NCI-H526 (cell line): ENCODE results near the gene ANTXR1.
A peak's percentile ranks its signal among the peaks of the same experiment; 100 is the strongest.

ENCODE experiments used
- DNase-seq, 2 experiments: peaks; one replicate each; lab custom pipeline; 2025; lab: John Stamatoyannopoulos, UW

ANTXR1 gene

DNA sequence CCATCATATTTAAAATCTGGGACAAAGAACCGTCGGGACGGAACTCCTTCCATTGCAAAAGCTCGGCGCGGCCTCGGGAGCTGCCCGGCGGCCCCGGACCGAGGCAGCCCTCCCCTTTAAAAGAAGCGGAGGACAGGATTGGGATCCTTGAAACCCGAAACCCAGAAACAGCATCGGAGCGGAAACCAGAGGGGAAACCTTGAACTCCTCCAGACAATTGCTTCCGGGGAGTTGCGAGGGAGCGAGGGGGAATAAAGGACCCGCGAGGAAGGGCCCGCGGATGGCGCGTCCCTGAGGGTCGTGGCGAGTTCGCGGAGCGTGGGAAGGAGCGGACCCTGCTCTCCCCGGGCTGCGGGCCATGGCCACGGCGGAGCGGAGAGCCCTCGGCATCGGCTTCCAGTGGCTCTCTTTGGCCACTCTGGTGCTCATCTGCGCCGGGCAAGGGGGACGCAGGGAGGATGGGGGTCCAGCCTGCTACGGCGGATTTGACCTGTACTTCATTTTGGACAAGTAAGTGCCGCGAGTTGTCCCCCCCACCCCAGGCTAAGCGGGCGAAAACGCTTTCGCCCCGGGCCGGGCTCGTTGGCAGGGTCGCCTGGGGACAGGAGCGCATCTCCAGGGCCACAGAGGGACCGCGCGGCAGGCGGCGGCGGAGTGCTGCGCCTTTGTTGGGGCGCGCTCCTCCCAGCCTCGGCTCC, at the start of gene ANTXR1:
Gene ANTXR1 (plus strand): TSS at position 38 of the 698 bp plus-strand sequence. CDS start 321 bp downstream, at position 359.
- DNase-seq, result peak; percentile 60 to 87

DNA sequence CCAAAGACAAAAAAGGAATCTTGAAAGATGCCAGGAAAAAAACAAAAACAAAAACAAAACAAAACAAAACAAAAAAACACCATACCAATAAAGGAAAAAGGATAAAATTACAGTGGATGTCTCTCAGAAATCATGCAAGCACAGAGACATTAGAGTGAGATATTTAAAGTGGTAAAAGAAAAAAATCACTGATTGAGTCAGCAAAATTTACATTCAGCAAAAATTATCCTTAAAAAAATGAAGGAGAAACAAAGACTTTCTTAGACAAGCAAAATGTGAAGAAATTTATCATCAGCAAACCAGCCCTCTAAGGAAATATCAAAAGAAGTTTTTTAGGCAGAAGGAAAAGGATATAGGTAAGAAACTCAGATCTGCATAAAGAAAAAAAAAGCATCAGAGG, 48.7 kb upstream of the ANTXR1 start:
- no peak for DNase-seq

DNA sequence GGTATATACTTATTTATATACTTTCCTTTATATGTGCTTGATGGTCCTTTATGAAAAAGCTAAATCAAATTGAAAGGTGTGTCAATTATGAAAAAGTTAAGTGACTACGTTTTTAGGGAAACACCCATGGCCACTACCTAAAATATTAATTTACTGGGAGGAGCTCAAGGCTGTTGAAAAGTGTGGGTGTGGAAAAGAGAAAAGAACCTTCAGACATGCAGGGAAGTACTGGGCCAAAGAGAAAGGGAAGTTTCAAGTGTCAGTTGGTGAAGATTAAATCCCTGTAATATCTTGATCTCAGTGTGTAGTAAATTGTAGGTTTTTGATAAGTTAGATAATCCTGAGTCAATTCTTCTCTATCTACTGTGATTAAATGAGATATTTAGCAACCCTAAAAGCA, 44.8 kb upstream of the ANTXR1 start:
- no peak for DNase-seq

DNA sequence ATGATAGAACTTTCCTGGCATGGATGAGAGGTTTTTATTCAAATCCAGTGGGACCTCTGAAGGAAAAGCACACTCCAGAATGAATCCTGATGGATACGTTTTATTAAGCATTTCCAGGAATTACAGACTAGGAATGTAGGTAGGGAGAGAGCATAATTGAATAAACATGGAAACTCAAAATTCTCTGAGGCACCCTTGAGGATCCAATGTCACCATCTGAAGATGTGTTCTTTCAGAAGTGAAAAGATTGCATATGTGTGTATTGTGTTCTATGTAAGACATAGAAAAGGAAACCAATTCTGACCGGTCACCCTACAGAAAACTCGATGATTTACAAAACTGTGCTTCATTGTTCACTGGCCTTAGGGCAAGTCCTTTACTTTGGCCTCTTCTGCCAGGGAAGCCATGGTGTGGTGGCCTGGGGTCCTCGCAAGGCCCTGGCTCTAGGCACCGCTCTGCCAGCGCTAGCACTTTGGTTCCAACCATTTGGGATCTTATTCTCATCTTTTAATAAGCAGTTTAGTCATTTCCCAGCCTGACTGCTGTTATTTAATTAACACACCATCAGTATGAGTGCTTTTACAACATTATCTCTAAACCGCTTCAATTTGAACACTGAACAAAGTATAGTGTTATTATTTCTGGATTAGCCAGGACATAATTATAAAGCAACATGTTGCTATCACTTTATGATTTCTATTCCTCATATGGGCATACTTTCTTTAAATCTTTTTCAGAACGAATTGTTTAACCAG, 43.1 kb upstream of the ANTXR1 start:
- no peak for DNase-seq

DNA sequence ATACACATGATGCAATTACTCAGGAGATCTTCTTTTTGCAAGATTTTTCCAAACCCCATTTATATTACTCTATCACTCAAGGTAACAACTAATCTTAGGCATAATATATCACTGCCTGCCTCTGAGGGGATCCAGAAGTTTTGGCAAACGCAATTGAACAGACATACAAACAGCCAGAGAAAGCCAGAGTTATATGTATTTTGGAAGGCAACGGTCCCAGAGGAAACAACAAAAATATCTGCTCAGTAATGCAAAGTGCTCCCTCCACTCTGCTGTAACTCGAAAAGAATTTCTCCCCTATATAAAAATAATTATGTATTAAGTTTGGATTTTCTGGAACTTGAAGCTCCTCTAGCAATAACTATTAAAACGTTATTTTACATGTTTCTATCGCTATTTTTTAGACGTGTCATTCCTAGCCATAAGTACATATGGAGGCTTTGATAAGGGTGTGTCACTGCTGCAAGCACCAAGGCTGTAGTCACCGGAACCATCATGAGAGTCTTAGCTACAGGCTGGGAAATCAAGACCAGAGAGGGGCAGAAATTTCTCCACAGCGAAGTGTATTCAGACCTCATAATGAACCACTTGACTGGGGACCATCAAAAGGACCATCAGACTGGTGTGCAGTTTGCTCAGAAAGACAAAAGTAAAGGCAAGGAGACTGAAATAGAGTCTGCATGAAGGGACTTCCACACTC, 42.3 kb upstream of the ANTXR1 start:
- DNase-seq, result no peak

DNA sequence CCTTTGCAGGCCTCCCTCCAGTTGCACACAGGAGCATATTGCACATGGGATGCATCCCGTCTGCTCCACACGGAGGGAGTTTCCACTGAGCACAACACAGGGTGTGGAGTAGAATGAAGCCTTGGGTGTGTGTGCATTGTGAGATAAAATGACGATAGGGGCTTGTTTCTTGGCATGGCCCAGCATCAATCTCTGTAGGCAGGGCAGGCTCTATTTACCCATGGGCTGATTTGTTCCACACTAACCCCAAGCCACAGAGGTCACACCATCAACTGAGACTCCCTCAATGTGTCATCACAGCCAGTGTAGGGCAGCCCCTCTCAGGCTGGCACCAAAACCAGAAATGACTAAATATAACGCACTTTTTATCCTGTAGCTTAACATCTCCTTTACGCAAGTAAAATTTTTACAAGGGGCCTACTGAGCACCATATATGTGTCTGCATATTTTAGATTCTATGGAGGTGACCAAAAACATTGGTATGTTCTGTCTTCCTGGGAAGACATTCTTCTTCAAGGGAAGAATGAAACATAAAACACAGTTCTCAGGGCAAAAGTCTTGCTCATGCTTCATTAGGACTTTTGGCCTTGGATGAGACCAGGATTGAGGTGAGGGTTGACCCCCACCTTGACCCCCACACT, 41.3 kb upstream of the ANTXR1 start:
- DNase-seq, result no peak

DNA sequence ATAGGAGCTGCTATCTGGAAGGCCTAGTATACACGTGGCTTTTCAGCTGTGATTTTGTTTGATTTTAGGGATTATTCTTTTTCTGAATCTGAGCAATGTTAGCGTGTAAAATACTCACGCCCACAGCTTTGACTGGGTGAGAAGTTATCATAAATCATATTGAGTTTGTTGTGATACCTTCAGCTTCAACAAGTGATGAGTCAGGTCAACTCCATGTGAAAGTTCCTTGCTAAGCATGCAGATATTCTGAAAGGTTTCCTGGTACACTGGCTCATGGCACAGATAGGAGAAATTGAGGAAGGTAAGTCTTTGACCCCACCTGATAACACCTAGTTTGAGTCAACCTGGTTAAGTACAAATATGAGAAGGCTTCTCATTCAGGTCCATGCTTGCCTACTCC, 38.7 kb upstream of the ANTXR1 start, which contains the start of gene GKN1:
Gene GKN1 (plus strand): TSS at position 386 of the 400 bp plus-strand sequence. CDS start 42 bp downstream, outside the sequence.
- no peak for DNase-seq

DNA sequence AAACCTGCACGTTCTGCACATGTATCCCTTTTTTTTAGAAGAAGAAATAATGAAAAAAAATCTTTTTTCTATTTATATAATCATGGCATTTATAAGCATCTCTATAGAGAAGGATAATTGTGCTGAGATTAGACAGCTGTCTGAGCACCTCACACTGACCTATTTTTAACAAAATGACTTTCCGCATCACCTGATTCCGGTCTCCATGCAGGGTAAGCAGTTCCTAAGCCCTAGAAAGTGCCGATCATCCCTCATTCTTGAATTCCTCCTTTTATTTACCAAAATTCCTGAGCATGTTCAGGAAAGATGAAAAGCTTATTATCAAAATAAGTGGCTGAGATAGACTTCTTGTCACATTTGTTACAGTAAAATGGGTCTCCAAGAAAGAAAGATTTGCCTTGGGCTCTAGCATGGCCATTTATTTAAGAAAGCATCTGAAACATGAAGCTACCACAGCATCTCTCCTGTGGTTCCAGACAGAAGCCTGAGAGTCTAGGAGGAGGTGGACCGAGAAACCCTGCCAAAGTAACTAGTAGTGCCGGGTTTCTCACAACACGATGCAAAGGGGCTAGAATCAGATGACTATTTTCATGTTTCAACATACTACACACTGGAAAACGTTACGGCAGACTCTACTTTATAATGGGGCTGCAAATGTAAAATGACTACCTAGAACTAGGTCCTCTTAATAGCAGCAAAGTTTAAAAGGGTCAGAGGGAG, 37.9 kb upstream of the ANTXR1 start:
- DNase-seq, result no peak

DNA sequence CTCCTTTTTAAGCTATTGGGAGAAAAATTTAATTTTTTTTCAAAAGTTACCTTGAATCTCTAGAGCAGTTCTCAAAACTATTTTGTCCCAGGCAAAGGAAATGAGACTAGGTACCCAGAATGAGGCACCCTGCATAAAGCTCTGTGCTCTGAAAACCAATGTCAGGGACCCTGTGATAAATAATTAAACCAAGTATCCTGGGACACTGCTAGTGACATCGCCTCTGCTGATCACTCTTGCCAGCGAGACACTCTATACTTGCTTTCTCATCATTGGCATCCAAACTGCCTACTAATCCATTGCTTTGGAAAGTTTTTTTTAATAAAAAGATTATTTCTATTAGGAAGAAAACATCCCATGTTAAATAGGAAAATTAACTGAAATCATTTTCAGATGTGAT, 37.1 kb upstream of the ANTXR1 start:
- no peak for DNase-seq

DNA sequence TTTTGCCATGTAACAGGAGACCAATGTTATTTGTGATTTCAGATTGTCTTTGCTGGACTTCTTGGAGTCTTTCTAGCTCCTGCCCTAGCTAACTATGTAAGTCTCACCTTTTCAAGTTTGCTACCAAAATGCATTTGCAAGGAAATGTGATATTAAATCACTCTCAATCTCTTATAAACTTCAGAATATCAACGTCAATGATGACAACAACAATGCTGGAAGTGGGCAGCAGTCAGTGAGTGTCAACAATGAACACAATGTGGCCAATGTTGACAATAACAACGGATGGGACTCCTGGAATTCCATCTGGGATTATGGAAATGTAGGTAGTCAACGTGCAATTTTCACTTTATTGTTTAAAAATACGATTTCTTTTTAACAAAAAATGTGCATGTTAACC, 35.5 kb upstream of the ANTXR1 start:
- no peak for DNase-seq

DNA sequence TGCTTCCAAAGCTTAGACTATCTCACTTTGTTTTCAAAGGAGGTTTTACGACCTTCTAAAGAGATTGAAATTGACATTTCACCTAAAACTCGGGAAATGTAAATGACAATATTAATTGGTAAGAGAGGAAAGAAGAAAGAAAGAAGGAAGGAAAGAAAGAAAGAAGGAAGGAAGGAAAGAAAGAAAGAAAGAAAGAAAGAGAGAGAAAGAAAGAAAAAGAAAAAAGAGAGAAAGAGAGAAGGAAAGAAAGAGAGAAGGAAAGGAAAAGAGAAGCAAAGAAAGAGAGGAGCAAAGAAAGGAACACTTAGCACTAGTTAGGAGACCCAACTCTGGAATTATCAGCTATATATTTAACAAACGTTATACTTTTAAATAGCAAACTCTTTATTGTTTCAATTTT, 34.9 kb upstream of the ANTXR1 start:
- DNase-seq, result no peak

DNA sequence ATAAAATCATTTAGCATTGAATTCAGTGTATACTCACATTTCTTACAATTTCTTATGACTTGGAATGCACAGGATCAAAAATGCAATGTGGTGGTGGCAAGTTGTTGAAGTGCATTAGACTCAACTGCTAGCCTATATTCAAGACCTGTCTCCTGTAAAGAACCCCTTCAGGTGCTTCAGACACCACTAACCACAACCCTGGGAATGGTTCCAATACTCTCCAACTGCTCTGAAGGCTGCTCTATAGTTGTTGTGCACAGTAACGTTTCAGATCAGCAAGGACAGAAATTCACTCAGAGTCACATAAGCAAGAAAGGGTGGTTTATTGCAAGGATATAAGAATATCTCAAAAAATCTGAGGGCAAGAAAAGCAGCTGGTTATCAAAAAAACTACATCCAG, 32.0 kb upstream of the ANTXR1 start:
- DNase-seq, result no peak

DNA sequence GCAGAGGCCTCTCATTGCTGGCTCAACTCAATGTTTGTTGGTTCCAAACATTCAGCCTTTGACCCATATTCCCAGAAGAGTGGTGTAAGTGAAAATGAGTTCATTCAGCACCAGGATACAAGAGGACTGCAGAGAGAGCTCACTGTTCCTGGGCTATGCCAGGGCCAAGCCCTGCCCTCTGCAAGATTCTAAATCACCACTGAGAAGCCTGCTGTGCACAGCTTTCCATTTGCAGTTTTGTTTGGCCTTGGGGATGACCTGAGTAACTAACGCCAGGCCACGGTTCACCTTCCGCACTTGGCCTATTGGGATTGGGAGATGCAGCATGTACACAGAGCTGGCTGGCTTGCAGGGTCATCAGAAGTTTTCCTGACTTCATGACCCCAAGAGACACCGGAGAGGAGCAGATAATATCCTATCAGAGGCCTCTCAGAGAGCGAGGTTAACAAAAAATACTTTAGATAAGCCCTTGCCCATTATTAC, 25.9 kb upstream of the ANTXR1 start:
- no peak for DNase-seq

DNA sequence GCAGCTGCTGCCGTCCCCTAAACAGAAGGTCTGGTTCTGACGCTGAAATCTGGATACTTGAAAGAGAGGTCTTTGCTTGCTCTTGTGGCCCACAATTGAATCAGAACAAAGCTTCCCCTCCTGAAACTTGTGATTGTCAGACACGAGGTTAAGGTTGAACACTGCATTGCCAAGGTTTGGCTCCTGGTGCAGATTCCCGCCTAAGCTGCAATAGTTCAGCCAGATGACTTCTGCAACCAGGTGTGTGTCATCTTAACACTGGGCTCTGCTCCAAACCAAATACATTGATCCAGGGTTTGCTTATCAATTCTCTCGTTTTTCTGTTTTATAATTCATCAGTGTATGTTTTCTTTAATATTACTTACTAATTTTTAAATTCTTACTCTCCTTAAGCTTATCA, 23.9 kb upstream of the ANTXR1 start:
- DNase-seq, result no peak

DNA sequence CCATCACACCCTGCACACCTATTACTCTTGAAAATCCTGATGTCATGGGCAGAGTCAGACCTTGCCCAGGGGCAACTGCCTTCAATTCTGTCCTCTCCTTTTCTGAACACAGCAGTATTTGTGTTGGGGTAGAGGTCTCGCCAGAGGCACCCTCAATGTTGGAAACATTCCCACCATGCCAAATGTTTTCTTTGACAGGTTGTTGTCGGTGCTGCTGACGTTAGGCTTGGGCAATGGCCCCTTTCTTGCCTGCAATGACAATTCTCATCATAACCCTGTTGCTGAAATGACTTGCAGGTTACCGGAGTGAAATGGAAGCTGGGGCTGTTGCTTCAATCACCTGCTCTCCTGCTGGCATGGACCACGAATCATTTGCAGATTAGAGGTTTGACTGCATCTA, 20.6 kb upstream of the ANTXR1 start:
- DNase-seq, result peak in 1 of 2 experiments; percentile 2

DNA sequence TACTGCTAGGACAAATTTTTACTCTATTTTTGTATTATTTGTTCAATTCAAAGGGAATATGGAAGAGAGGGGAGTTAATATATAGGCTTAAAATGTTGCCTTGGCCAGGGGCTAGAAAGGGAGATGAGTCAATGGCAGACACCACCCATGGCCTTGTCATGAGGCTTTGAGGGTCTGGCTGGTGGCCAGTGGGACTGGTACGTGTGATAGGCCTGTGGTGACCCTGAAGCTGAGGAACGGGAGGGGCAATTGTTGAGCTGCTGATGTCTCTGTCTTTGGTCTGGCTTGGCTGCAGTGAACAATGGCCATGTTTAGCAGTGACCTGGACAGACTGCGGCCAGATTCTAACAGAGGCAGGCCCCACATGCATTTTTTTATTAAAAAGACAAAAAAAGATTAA, 20.0 kb upstream of the ANTXR1 start:
- no peak for DNase-seq

DNA sequence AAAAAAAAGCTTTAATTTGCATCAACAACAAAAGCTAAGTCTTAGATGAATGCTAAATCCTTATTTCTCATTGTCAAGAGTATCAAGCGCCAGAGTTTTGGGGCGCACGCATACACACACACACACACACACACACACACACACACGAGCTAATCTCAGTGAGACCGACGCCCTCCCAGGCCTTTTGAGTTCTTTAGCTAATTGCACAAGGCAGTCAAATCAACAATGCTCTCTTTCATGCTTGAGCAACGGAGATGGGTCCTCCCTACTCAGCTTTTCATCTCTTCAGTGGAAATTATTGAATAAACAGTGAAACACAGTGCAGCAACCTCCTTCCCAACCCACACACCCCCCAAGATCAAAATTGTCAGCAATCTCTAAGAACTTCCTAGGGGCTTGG, 19.3 kb upstream of the ANTXR1 start:
- DNase-seq, result peak; percentile 84 to 88

DNA sequence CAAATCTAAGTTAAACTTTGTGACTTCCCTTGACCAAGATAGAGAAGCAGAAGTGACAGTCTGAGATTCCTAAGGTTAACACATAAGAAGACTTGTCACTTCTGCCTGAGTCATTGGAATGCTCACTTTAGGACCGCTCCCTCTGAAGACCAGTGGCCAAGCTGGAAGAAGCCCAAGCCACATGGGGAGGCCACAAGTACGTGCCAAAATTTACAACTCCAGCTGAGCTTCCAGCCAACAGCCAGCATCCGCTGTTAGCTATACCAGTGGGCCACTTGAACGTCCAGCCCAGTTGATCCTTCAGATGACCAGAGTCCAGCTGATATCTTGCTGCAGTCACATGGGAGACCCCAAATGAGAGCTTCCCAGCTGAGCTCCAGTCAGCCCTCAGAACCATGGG, 18.1 kb upstream of the ANTXR1 start:
- no peak for DNase-seq

DNA sequence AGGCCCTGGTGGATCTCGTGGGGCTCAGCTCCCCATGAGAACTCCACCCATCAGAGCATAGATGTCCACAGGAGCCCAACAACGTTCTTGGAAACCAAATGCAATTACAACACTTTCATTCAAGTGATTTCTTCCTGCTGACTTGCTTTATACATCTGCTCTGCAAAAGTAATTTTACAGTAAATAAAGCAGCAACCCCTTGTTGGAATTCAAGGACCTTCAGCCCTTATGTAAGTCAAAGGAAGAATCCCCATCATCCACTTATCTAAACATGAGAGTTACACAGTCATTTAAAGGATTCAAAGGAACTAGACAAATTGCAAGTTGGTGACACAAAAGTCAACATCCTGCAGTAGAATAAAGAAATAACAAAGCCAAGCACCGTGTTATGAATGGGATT, 17.1 kb upstream of the ANTXR1 start:
- no peak for DNase-seq

DNA sequence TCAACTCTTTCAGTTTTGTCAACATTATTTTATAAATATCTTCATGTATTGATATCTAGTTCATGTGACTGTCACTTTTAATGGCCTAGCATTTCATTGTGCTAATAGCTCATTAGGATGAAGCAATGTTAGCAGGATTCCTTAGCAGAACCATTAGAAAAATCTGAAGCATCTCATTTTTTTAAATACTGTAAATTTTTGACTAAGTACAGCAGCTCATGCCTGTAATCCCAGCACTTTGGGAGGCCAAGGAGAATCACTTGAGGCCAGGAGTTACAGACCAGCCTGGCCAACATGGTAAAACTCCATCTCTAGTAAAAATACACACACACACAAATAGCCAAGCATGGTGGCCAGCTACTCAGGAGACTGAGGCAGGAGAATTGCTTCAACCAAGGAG, 15.6 kb upstream of the ANTXR1 start:
- DNase-seq, result no peak

DNA sequence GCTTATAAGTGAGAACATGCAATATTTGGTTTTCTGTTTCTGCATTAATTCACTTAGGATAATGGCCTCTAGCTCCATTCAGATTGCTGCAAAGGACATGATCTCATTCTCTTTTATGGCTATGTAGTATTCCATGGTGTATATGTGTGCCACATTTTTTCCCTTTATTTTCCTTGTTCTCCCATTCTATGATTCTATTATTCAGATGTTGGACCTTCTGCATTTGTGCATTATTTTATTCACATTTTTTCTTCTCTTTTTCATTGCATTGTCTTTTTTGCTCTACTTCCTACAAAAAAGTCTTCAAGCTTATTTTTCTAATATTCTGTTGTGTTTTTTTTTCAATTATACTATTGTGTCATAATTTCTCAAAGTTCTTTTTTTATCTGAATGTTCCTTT, 11.1 kb upstream of the ANTXR1 start:
- DNase-seq, result no peak

DNA sequence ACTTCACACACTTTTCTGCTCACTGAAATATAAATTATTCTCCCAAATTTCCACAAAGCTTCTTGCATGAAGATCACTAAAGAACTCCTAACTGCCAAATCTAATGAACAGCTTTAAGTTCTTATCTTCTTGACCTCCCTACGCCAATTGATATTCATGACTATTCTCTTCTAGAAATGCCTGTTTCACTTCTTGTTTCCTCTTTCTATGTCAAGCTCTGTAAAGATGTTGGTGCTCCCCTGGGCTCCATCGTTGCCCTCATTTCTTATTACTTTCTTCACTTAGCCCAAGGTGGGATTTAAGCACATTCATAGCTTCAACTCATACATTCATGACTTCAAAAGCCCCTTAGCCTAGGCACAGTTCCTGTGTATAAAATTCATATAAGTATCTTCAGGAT, 9.2 kb upstream of the ANTXR1 start:
- DNase-seq, result no peak
